ENCODE data around the gene NDUFS6.

The NDUFS6 gene

GRCh38 chr5:1801222-1801966 is at the start of gene NDUFS6:
Gene NDUFS6 (plus strand): TSS chr5:1801407. CDS start chr5:1801418, 11 bp downstream.
- peak; percentile 82 for DNase-seq

GRCh38 chr5:1751864-1752822 is 49.1 kb upstream of the NDUFS6 start:
- DNase-seq = no peak

GRCh38 chr5:1752881-1753280 is 48.3 kb upstream of the NDUFS6 start:
- DNase-seq = no peak

GRCh38 chr5:1753490-1753889 is 47.7 kb upstream of the NDUFS6 start:
- no peak for DNase-seq

- DNase-seq = no peak
Measured at GRCh38 chr5:1754531-1755220, 46.5 kb upstream of the NDUFS6 start.

GRCh38 chr5:1755321-1755949 is 45.8 kb upstream of the NDUFS6 start:
- no peak for DNase-seq

- DNase-seq = no peak
Measured at GRCh38 chr5:1756481-1756880, 44.7 kb upstream of the NDUFS6 start.

- DNase-seq = no peak
Measured at GRCh38 chr5:1757511-1757910, 43.7 kb upstream of the NDUFS6 start.

- no peak for DNase-seq
Measured at GRCh38 chr5:1758574-1758973, 42.6 kb upstream of the NDUFS6 start.

- DNase-seq = no peak
Measured at GRCh38 chr5:1759378-1759970, 41.7 kb upstream of the NDUFS6 start.

- no peak for DNase-seq
Measured at GRCh38 chr5:1760231-1760630, 41.0 kb upstream of the NDUFS6 start.

- no peak for DNase-seq
Measured at GRCh38 chr5:1760656-1761452, 40.4 kb upstream of the NDUFS6 start.

GRCh38 chr5:1761453-1761755 is 39.8 kb upstream of the NDUFS6 start:
- DNase-seq = no peak

- no peak for DNase-seq
Measured at GRCh38 chr5:1762121-1762882, 38.9 kb upstream of the NDUFS6 start.

- DNase-seq = no peak
Measured at GRCh38 chr5:1762883-1763547, 38.2 kb upstream of the NDUFS6 start.

- peak; percentile 31 for DNase-seq
Measured at GRCh38 chr5:1763548-1763911, 37.7 kb upstream of the NDUFS6 start.

- DNase-seq = no peak
Measured at GRCh38 chr5:1763960-1764605, 37.1 kb upstream of the NDUFS6 start.

GRCh38 chr5:1764606-1764960 is 36.6 kb upstream of the NDUFS6 start:
- DNase-seq = no peak

- DNase-seq = no peak
Measured at GRCh38 chr5:1765141-1765879, 35.9 kb upstream of the NDUFS6 start.

All from inflammatory macrophage treated with lipopolysaccharide for 4 hours (primary cell).